Gastroesophageal sphincter (tissue), 4 donors: ENCODE measurements around the gene SERTAD1. TPM values are rescaled to one million over a fixed set of nuclear protein-coding genes. Genes with fewer than 3 reads are reported as not detected.

Experiments
- ATAC-seq: fragments of 150-250 bp; one replicate; pipeline ENCODE4 v1.9.1; 2016; ENCODE audit warnings: mild to moderate bottlenecking, moderate library complexity
- H3K27ac ChIP-seq, 4 donors: fragments of 200-600 bp; sonication (generic) in 3 of 4; 1 replicate in 3 of 4; 2 replicates in 1 of 4; pipeline ENCODE4 v1.5.1; 2016 to 2019
- H3K27me3 ChIP-seq: fragments of 200-600 bp; sonication (generic); one replicate; pipeline ENCODE4 v1.5.1; 2019
- H3K36me3 ChIP-seq, 2 donors: fragments of 200-600 bp; sonication (generic); one replicate each; pipeline ENCODE4 v1.5.1; 2019; ENCODE audit warnings: control low read depth in 1 of 2
- H3K4me1 ChIP-seq, 3 donors: fragments of 200-600 bp; sonication (generic); 1 replicate in 2 of 3; 2 replicates in 1 of 3; pipeline ENCODE4 v1.5.1; 2016 to 2019; ENCODE audit warnings: control low read depth in 2 of 3
- H3K4me3 ChIP-seq, 2 donors: fragments of 200-600 bp; sonication (generic); one replicate each; pipeline ENCODE4 v1.5.1; 2019; ENCODE audit warnings: mild to moderate bottlenecking in 1 of 2, moderate library complexity in 1 of 2
- H3K9me3 ChIP-seq, 3 donors: fragments of 200-600 bp; sonication (generic); one replicate each; pipeline ENCODE4 v1.5.1; 2017 to 2019; ENCODE audit warnings: control low read depth in 2 of 3
- EP300 ChIP-seq: sonication (generic); formaldehyde crosslinking; IDR thresholded peaks from one replicate; pipeline ENCODE4 v1.6.1; 2017; ENCODE audit warnings: antibody characterized with exemption, mild to moderate bottlenecking
- POLR2A ChIP-seq, 2 donors: fragments of 450-650 bp; IDR thresholded peaks; one replicate each; pipeline ENCODE4 v1.6.1; 2017; ENCODE audit warnings: antibody characterized with exemption in 2 of 2, mild to moderate bottlenecking in 2 of 2, moderate library complexity in 1 of 2
- POLR2AphosphoS5 ChIP-seq: sonication (generic); formaldehyde crosslinking; IDR thresholded peaks from one replicate; pipeline ENCODE4 v1.6.1; 2017; ENCODE audit warnings: antibody characterized with exemption
- WGBS, 2 donors: methylation state at CpG; one replicate each; pipeline ENCODE4 v1.1.5; 2018; ENCODE audit warnings: low coverage in 1 of 2; 5-methylcytosine and 5-hydroxymethylcytosine counted together
- total RNA-seq, 4 donors: library from RNA; depleted of rRNA; stranded (reverse); fragments of >200 nt; gene quantifications; one replicate each; pipeline ENCODE4 v1.1.0, GENCODE V29; 2016
- TF ChIP-seq, protein P1 (sequence below), 4 experiments: fragments of 200-600 bp in 2 of 4; fragments of 450-650 bp in 2 of 4; sonication (generic) in 1 of 4; IDR thresholded peaks; one replicate each; pipeline ENCODE4 v1.5.1; 2017 to 2019; ENCODE audit warnings: antibody characterized with exemption in 4 of 4, mild to moderate bottlenecking in 2 of 4, moderate library complexity in 2 of 4

Gene SERTAD1
- total RNA-seq, 4 donors from 2014 or later: 16.6 to 22.1 (median 18.9) TPM

DNA sequence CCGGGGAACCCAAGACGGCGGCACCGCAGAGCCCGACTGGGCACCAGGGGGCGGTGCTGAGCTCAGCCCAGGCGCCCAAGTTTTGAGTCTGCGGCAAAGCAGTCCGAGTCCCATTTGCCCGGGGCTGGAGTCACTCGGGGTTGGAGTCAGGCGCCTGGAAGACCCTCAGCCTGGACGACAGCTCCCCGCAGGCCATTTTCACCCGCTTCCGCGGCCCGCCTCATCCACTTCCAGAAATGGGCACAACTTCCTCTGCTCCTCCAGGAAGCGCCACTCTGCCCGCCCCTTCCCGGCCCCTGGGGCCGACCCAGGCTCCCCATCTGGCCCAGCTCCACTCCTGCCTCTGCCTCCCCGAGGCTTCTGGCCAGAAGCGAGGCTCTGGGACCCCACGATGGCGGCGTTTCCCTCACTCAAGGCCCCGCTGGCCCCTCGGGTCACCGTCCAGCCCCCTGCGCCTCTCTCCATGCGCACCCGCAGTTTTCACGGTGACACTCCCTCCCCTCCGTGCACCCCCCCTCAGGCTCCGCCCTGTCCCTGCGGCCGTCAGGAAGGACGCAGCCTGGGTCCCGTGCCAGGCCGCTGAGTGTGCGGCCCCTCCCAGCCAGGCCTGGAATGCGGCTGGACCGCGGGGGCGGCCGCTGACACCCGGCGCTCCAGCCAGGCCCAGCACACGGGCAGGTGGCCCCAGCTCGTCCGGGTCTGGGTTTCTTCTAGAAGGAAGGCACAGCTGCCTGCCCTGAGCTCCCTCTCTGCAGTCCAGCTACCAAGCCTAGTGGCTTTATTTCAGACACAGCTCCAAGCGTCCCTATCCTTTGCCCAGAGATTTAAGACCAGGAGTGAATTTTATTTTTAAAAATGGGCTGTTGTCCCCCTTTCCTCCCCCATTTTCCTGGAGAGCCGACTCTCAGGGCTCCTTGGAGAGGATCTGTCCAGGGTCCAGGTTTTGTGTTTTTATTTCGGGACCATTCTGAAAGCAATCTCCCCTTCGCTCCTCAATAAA is 4.7 kb downstream of the SERTAD1 start:
- Histone ChIP-seq H3K36me3 (peaks cover 0 to 16% of the 10 kb centered on the region in 2 donors), H3K9me3 (no peaks in the 10 kb centered on the region), H3K27me3 (no peaks in the 10 kb centered on the region), H3K4me1 (peaks cover 0 to 58% (median 33%) of the 10 kb centered on the region in 3 donors), H3K27ac (peak overlapping the region; percentile 92 to 100 (median 96)), H3K4me3 (peak overlapping the region; percentile 47 to 56)
- 1 to 4% methylated on average over 8 to 15 of the region's 56 CpGs for WGBS, 2 donors
- peak; percentile 87 for ATAC-seq
- TF ChIP-seq, protein P1, sequence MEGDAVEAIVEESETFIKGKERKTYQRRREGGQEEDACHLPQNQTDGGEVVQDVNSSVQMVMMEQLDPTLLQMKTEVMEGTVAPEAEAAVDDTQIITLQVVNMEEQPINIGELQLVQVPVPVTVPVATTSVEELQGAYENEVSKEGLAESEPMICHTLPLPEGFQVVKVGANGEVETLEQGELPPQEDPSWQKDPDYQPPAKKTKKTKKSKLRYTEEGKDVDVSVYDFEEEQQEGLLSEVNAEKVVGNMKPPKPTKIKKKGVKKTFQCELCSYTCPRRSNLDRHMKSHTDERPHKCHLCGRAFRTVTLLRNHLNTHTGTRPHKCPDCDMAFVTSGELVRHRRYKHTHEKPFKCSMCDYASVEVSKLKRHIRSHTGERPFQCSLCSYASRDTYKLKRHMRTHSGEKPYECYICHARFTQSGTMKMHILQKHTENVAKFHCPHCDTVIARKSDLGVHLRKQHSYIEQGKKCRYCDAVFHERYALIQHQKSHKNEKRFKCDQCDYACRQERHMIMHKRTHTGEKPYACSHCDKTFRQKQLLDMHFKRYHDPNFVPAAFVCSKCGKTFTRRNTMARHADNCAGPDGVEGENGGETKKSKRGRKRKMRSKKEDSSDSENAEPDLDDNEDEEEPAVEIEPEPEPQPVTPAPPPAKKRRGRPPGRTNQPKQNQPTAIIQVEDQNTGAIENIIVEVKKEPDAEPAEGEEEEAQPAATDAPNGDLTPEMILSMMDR (IDR thresholded peaks at IDR 0.05): peak in 3 of 4 experiments; percentile 87 to 91 (median 90)
- TF ChIP-seq POLR2A (IDR thresholded peaks at IDR 0.05) (peak; percentile 82 to 90), POLR2AphosphoS5 (peak; percentile 96), EP300 (no peak)

- Histone ChIP-seq H3K9me3 (no peaks in the 10 kb centered on the region), H3K27me3 (no peaks in the 10 kb centered on the region), H3K4me1 (peaks cover 0 to 58% (median 33%) of the 10 kb centered on the region in 3 donors), H3K27ac (peak overlapping the region; percentile 92 to 100 (median 96)), H3K4me3 (peak overlapping the region; percentile 47 to 56), H3K36me3 (peaks cover 0 to 16% of the 10 kb centered on the region in 2 donors)
- ATAC-seq: no peak
- WGBS, 2 donors: 47 to 57% methylated on average over 6 to 11 of the region's 14 CpGs
- TF ChIP-seq POLR2A (IDR thresholded peaks at IDR 0.05) (no peak), POLR2AphosphoS5 (no peak), EP300 (no peak)
- TF ChIP-seq, protein P1 (IDR thresholded peaks at IDR 0.05): no peak
Observed at GRCh38 chr19:40420451-40420765, 5.4 kb downstream of the SERTAD1 start.

GRCh38 chr19:40419780-40420179 is 6.0 kb downstream of the SERTAD1 start:
- H3K9me3 ChIP-seq: no peaks in the 10 kb centered on the region
- H3K27me3 ChIP-seq: no peaks in the 10 kb centered on the region
- no peak for TF ChIP-seq POLR2A (IDR thresholded peaks at IDR 0.05)
- TF ChIP-seq POLR2AphosphoS5: no peak
- TF ChIP-seq, protein P1 (IDR thresholded peaks at IDR 0.05): no peak
- no peak for TF ChIP-seq EP300
- no peak for ATAC-seq
- 80 to 92% methylated on average over 2 of the region's 5 CpGs for WGBS, 2 donors
- no peak overlapping the region for H3K4me3 ChIP-seq
- peak overlapping the region in 2 of 4 donors; percentile 11 to 98 for H3K27ac ChIP-seq
- peaks cover 0 to 58% (median 33%) of the 10 kb centered on the region in 3 donors for H3K4me1 ChIP-seq
- H3K36me3 ChIP-seq: peaks cover 0 to 16% of the 10 kb centered on the region in 2 donors

- H3K4me1 ChIP-seq: peaks cover 0 to 52% (median 33%) of the 10 kb centered on the region in 3 donors
- TF ChIP-seq EP300 (no peak), POLR2AphosphoS5 (no peak), POLR2A (IDR thresholded peaks at IDR 0.05) (no peak)
- TF ChIP-seq, protein P1 (IDR thresholded peaks at IDR 0.05): no peak
- WGBS, 2 donors: 57 to 75% methylated on average over 2 to 3 of the region's 5 CpGs
- no peaks in the 10 kb centered on the region for H3K9me3 ChIP-seq
- ATAC-seq: no peak
- no peak overlapping the region for H3K4me3 ChIP-seq
- H3K27ac ChIP-seq: peak overlapping the region in 2 of 4 donors; percentile 11 to 41
- H3K27me3 ChIP-seq: no peaks in the 10 kb centered on the region
- peaks cover 0 to 16% of the 10 kb centered on the region in 2 donors for H3K36me3 ChIP-seq
Observed at GRCh38 chr19:40419066-40419612, 6.7 kb downstream of the SERTAD1 start.
